HepG2 (cell line): ENCODE results near the gene DSG2. TPM values are rescaled to one million over a fixed set of nuclear protein-coding genes. Genes with fewer than 3 reads are reported as not detected.

Experiments
- CCDC6 ChIP-seq: sonication (generic); formaldehyde crosslinking; IDR thresholded peaks from 2 replicates; pipeline ENCODE4 v1.8.1; 2022; ENCODE audit warnings: mild to moderate bottlenecking, missing genetic modification reagents, moderate library complexity
- CENPX ChIP-seq: sonication (generic); formaldehyde crosslinking; IDR thresholded peaks from 2 replicates; pipeline ENCODE4 v1.9.0; 2021; ENCODE audit warnings: mild to moderate bottlenecking, missing genetic modification reagents, moderate library complexity
- ERF ChIP-seq: IDR thresholded peaks from 2 replicates; pipeline ENCODE4 v1.6.1; 2018; ENCODE audit warnings: missing biosample characterization, missing genetic modification reagents
- FIP1L1 ChIP-seq: fragments of 200-400 bp; formaldehyde crosslinking; IDR thresholded peaks from 2 replicates; pipeline ENCODE4 v1.6.1; 2018; ENCODE audit warnings: low read depth, mild to moderate bottlenecking, low read length, moderate library complexity, borderline replicate concordance; ENCODE audit not compliant: insufficient read depth
- GTF3A ChIP-seq: sonication (generic); formaldehyde crosslinking; conservative IDR thresholded peaks from 2 replicates; pipeline ENCODE4 v1.4.0; 2020; ENCODE audit warnings: mild to moderate bottlenecking, missing genetic modification reagents
- RFX1 ChIP-seq: fragments of 450-650 bp; IDR thresholded peaks from 2 replicates; pipeline ENCODE4 v1.6.1; 2017
- SNAPC2 ChIP-seq: sonication (generic); formaldehyde crosslinking; IDR thresholded peaks from 2 replicates; pipeline ENCODE4 v1.8.1; 2022; ENCODE audit warnings: mild to moderate bottlenecking, missing genetic modification reagents
- SPEN ChIP-seq: sonication (generic); formaldehyde crosslinking; IDR thresholded peaks from 2 replicates; pipeline ENCODE4 v1.5.1; 2020; ENCODE audit warnings: low read depth, mild to moderate bottlenecking, missing genetic modification reagents
- SRSF4 ChIP-seq: fragments of 200-400 bp; formaldehyde crosslinking; IDR thresholded peaks from one replicate; pipeline ENCODE4 v1.6.1; 2018; ENCODE audit warnings: mild to moderate bottlenecking, low read depth, low read length, moderate library complexity; ENCODE audit not compliant: poor library complexity, severe bottlenecking
- TEAD3 ChIP-seq: optimal IDR thresholded peaks from 2 replicates; pipeline ENCODE3; 2016; ENCODE audit warnings: borderline replicate concordance
- TOE1 ChIP-seq: sonication (generic); formaldehyde crosslinking; IDR thresholded peaks from 2 replicates; pipeline ENCODE4 v1.4.0; 2020; ENCODE audit warnings: mild to moderate bottlenecking, missing genetic modification reagents
- TOPORS ChIP-seq: sonication (generic); formaldehyde crosslinking; IDR thresholded peaks from 2 replicates; pipeline ENCODE4 v1.8.0; 2023; ENCODE audit warnings: mild to moderate bottlenecking, missing genetic modification reagents
- ZBTB43 ChIP-seq: sonication (generic); formaldehyde crosslinking; conservative IDR thresholded peaks from 2 replicates; pipeline ENCODE4 v1.4.0; 2020; ENCODE audit warnings: missing genetic modification reagents
- ZC3H4 ChIP-seq: sonication (generic); formaldehyde crosslinking; IDR thresholded peaks from 2 replicates; pipeline ENCODE4 v1.4.0; 2020; ENCODE audit warnings: missing genetic modification reagents, borderline replicate concordance
- ZNF138 ChIP-seq: sonication (generic); formaldehyde crosslinking; IDR thresholded peaks from 2 replicates; pipeline ENCODE4 v1.5.0; 2020; ENCODE audit warnings: mild to moderate bottlenecking, low read depth, missing genetic modification reagents
- ZNF296 ChIP-seq: sonication (generic); formaldehyde crosslinking; conservative IDR thresholded peaks from 2 replicates; pipeline ENCODE4 v1.5.0; 2020; ENCODE audit warnings: mild to moderate bottlenecking, missing genetic modification reagents
- ZNF3 ChIP-seq: IDR thresholded peaks from 2 replicates; pipeline ENCODE4 v1.7.0; 2017; ENCODE audit warnings: inconsistent platforms
- ZNF34 ChIP-seq: sonication (generic); formaldehyde crosslinking; IDR thresholded peaks from 2 replicates; pipeline ENCODE4 v1.4.0; 2020; ENCODE audit warnings: mild to moderate bottlenecking, missing genetic modification reagents, borderline replicate concordance
- ZNF512 ChIP-seq: sonication (generic); formaldehyde crosslinking; IDR thresholded peaks from 2 replicates; pipeline ENCODE4 v1.4.0; 2020; ENCODE audit warnings: mild to moderate bottlenecking, missing genetic modification reagents
- ZNF816 ChIP-seq: sonication (generic); formaldehyde crosslinking; IDR thresholded peaks from 2 replicates; pipeline ENCODE4 v1.8.0; 2022; ENCODE audit warnings: missing genetic modification reagents, mild to moderate bottlenecking, borderline replicate concordance
- polyA plus RNA-seq, 8 experiments: library from polyadenylated mRNA; depleted of rRNA in 3 of 8; stranded (reverse) in 7 of 8; unstranded in 1 of 8; fragments of >200 nt; fragmentation: Illumina TruSeq in 4 of 8; extraction: Trizol in 4 of 8; gene quantifications; 2 replicates each; pipeline versions ENCODE4 v1.2.1 to v1.2.3, GENCODE V29; 2011 to 2016; ENCODE audit warnings: low read depth in 4 of 8, missing spikeins in 1 of 8, mixed read lengths in 1 of 8; ENCODE audit not compliant: insufficient read depth in 1 of 8
- total RNA-seq, 5 experiments: library from RNA; depleted of rRNA; stranded (reverse); fragments of >200 nt; fragmentation: Illumina TruSeq; extraction: Trizol; gene quantifications; 2 replicates each; pipeline ENCODE4 v1.2.3, GENCODE V29; 2016; ENCODE audit warnings: low read depth in 1 of 5
- TF ChIP-seq, protein P1 (sequence below): sonication (generic); formaldehyde crosslinking; IDR thresholded peaks from 2 replicates; pipeline ENCODE4 v1.5.1; 2020; ENCODE audit warnings: missing genetic modification reagents, mild to moderate bottlenecking, borderline replicate concordance
- TF ChIP-seq, protein P2 (sequence below): sonication (generic); formaldehyde crosslinking; IDR thresholded peaks from 2 replicates; pipeline ENCODE4 v1.8.0; 2022; ENCODE audit warnings: mild to moderate bottlenecking, missing genetic modification reagents
- TF ChIP-seq, protein P3 (sequence below), 2 experiments: IDR thresholded peaks; 2 replicates each; pipeline ENCODE4 v1.6.1; 2011 to 2012; ENCODE audit warnings: low read length in 2 of 2, borderline replicate concordance in 1 of 2, low read depth in 1 of 2, mild to moderate bottlenecking in 1 of 2, moderate library complexity in 1 of 2

The DSG2 gene
- total and polyA plus RNA-seq, 2 of the 13 experiments (the other 11 are each of a cell fraction or from before 2014, with no cell fraction given) = 23.3 to 66.7 TPM

GRCh38 chr18:31558567-31558966 lies 60.6 kb downstream of the DSG2 start (continued):
- TF ChIP-seq, protein P1, sequence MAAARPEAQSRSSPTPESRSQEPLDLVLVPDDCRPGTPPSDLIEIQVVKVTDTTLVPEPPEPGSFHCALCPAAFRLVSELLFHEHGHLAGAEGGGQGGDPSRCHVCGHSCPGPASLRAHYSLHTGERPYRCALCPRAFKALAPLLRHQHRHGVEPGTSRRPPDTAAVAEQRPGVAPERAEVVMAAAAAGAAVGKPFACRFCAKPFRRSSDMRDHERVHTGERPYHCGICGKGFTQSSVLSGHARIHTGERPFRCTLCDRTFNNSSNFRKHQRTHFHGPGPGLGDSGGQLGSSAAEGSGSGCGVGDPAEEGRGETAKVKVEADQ (CRISPR knock-in tag) = no peak
- TF ChIP-seq TOE1 (CRISPR knock-in tag) (no peak), ZNF816 (no peak), SNAPC2 (CRISPR knock-in tag) (no peak), ERF (CRISPR knock-in tag) (no peak), RFX1 (no peak), TEAD3 (CRISPR knock-in tag) (peak; percentile 64), ZNF3 (CRISPR knock-in tag) (no peak), SRSF4 (no peak), ZNF296 (CRISPR knock-in tag) (no peak), FIP1L1 (no peak), TOPORS (CRISPR knock-in tag) (no peak), GTF3A (CRISPR knock-in tag) (no peak), CENPX (CRISPR knock-in tag) (no peak), ZNF34 (CRISPR knock-in tag) (no peak), ZC3H4 (CRISPR knock-in tag) (no peak), SPEN (CRISPR knock-in tag) (no peak), CCDC6 (no peak), ZNF512 (CRISPR knock-in tag) (no peak), ZNF138 (no peak), ZBTB43 (CRISPR knock-in tag) (no peak)
- TF ChIP-seq, protein P2, sequence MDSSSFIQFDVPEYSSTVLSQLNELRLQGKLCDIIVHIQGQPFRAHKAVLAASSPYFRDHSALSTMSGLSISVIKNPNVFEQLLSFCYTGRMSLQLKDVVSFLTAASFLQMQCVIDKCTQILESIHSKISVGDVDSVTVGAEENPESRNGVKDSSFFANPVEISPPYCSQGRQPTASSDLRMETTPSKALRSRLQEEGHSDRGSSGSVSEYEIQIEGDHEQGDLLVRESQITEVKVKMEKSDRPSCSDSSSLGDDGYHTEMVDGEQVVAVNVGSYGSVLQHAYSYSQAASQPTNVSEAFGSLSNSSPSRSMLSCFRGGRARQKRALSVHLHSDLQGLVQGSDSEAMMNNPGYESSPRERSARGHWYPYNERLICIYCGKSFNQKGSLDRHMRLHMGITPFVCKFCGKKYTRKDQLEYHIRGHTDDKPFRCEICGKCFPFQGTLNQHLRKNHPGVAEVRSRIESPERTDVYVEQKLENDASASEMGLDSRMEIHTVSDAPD (CRISPR knock-in tag) = no peak
- TF ChIP-seq, protein P3, sequence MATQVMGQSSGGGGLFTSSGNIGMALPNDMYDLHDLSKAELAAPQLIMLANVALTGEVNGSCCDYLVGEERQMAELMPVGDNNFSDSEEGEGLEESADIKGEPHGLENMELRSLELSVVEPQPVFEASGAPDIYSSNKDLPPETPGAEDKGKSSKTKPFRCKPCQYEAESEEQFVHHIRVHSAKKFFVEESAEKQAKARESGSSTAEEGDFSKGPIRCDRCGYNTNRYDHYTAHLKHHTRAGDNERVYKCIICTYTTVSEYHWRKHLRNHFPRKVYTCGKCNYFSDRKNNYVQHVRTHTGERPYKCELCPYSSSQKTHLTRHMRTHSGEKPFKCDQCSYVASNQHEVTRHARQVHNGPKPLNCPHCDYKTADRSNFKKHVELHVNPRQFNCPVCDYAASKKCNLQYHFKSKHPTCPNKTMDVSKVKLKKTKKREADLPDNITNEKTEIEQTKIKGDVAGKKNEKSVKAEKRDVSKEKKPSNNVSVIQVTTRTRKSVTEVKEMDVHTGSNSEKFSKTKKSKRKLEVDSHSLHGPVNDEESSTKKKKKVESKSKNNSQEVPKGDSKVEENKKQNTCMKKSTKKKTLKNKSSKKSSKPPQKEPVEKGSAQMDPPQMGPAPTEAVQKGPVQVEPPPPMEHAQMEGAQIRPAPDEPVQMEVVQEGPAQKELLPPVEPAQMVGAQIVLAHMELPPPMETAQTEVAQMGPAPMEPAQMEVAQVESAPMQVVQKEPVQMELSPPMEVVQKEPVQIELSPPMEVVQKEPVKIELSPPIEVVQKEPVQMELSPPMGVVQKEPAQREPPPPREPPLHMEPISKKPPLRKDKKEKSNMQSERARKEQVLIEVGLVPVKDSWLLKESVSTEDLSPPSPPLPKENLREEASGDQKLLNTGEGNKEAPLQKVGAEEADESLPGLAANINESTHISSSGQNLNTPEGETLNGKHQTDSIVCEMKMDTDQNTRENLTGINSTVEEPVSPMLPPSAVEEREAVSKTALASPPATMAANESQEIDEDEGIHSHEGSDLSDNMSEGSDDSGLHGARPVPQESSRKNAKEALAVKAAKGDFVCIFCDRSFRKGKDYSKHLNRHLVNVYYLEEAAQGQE (IDR thresholded peaks at IDR 0.05; ENCODE audit: borderline replicate concordance in 1 of 2, low read depth in 1 of 2, low read length in 2 of 2) = no peak
